ENCODE data around the gene COL7A1. TPM values are rescaled to one million over a fixed set of nuclear protein-coding genes. Genes with fewer than 3 reads are reported as not detected.

The COL7A1 gene
- total and polyA plus RNA-seq, 2 donors (not counting 1 experiment from before 2014, with no cell fraction given), result 0.75 to 2.1 TPM

DNA sequence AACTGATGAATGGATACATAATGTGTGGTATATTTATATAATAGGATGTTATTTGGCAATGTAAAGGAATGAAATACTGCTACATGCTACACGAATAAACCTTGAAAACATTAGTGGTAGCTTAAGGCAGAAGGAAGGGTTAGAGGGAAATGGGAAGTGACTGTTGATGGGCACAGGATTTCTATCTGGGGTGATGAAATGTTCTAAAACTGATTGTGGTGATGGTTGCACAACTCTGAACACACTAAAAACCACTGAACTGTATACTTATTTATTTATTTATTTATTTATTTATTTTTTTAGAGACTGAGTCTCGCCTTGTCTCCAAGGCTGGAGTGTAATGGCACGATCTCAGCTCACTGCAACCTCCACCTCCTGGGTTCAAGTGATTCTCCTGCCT lies 66.4 kb downstream of the COL7A1 start:
- no peak overlapping the region for H3K4me3 ChIP-seq (ENCODE audit: control extremely low read depth in 1 of 5, extremely low read depth in 1 of 5, insufficient read depth in 1 of 5, low read depth in 2 of 5, low read length in 4 of 5)
- no peak overlapping the region for H3K4me3 Mint-ChIP-seq
- no peaks in the 10 kb centered on the region for H3K79me2 ChIP-seq (ENCODE audit: control insufficient read depth, insufficient read depth, low read length)
- DNase-seq (no peak), ATAC-seq (ENCODE audit: low read depth) (no peak)
- TF ChIP-seq, protein P1, sequence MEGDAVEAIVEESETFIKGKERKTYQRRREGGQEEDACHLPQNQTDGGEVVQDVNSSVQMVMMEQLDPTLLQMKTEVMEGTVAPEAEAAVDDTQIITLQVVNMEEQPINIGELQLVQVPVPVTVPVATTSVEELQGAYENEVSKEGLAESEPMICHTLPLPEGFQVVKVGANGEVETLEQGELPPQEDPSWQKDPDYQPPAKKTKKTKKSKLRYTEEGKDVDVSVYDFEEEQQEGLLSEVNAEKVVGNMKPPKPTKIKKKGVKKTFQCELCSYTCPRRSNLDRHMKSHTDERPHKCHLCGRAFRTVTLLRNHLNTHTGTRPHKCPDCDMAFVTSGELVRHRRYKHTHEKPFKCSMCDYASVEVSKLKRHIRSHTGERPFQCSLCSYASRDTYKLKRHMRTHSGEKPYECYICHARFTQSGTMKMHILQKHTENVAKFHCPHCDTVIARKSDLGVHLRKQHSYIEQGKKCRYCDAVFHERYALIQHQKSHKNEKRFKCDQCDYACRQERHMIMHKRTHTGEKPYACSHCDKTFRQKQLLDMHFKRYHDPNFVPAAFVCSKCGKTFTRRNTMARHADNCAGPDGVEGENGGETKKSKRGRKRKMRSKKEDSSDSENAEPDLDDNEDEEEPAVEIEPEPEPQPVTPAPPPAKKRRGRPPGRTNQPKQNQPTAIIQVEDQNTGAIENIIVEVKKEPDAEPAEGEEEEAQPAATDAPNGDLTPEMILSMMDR (IDR thresholded peaks at IDR 0.05), result no peak
- TF ChIP-seq EZH2 (IDR thresholded peaks at IDR 0.05; ENCODE audit: borderline replicate concordance, insufficient read depth, low read depth, low read length, poor library complexity, severe bottlenecking), result no peak
- H3K4me1 Mint-ChIP-seq, result no peaks in the 10 kb centered on the region
- H3K27me3 ChIP-seq (replicated peaks in 1 of 4; ENCODE audit: control extremely low read depth in 1 of 4, control insufficient read depth in 3 of 4, insufficient read depth in 4 of 4, low read length in 3 of 4), result no peaks in the 10 kb centered on the region
- intact Hi-C loops (cut with micrococcal nuclease), result no loop called here
- no peaks in the 10 kb centered on the region for H3K27me3 Mint-ChIP-seq
- no peak overlapping the region for H2AFZ ChIP-seq (ENCODE audit: insufficient read depth, low read depth, low read length, poor library complexity, severe bottlenecking)
- no peak overlapping the region for H3K4me2 ChIP-seq (replicated peaks; ENCODE audit: low read depth, low read length, poor library complexity, severe bottlenecking)
- H3K27ac ChIP-seq (ENCODE audit: low read length in 2 of 2), result no peak overlapping the region
- CTCF ChIA-PET, result interaction anchor here (2.3 kb wide), 1 partner anchor 128 kb away, joined by 7 read pairs; no protein-coding TSS in a partner anchor
- WGBS (ENCODE audit: insufficient coverage), result 100% methylated on average over 1 of the region's 3 CpGs
- H3K9ac ChIP-seq (ENCODE audit: low read length), result no peak overlapping the region
- no peaks in the 10 kb centered on the region for H3K36me3 ChIP-seq (replicated peaks in 1 of 2; ENCODE audit: control extremely low read depth in 1 of 2, control insufficient read depth in 1 of 2, extremely low read depth in 1 of 2, insufficient read depth in 2 of 2, low read length in 1 of 2)
- POLR2A ChIA-PET, result no interaction called here
- no peaks in the 10 kb centered on the region for H3K9me3 Mint-ChIP-seq (ENCODE audit: insufficient read depth)
- no peak overlapping the region for H3K27ac Mint-ChIP-seq
- H4K20me1 ChIP-seq (ENCODE audit: control insufficient read depth, insufficient read depth, low read length, poor library complexity, severe bottlenecking), result no peaks in the 10 kb centered on the region
- H3K9me3 ChIP-seq (ENCODE audit: control extremely low read depth in 1 of 3, control insufficient read depth in 2 of 3, insufficient read depth in 1 of 3, low read length in 2 of 3), result no peaks in the 10 kb centered on the region
- no peaks in the 10 kb centered on the region for H3K4me1 ChIP-seq (ENCODE audit: control insufficient read depth in 2 of 2, insufficient read depth in 2 of 2, low read length in 2 of 2)

- Mint-ChIP-seq H3K27ac (no peak overlapping the region), H3K4me1 (no peaks in the 10 kb centered on the region), H3K4me3 (no peak overlapping the region), H3K9me3 (ENCODE audit: insufficient read depth) (no peaks in the 10 kb centered on the region), H3K27me3 (no peaks in the 10 kb centered on the region)
- WGBS (ENCODE audit: insufficient coverage), result 86% methylated on average over 1 of the region's 9 CpGs
- no peaks in the 10 kb centered on the region for H3K9me3 ChIP-seq (ENCODE audit: control extremely low read depth in 1 of 3, control insufficient read depth in 2 of 3, insufficient read depth in 1 of 3, low read length in 2 of 3)
- H3K9ac ChIP-seq (ENCODE audit: low read length), result no peak overlapping the region
- H3K27ac ChIP-seq (ENCODE audit: low read length in 2 of 2), result no peak overlapping the region
- POLR2A ChIA-PET, result no interaction called here
- H3K79me2 ChIP-seq (ENCODE audit: control insufficient read depth, insufficient read depth, low read length), result no peaks in the 10 kb centered on the region
- H4K20me1 ChIP-seq (ENCODE audit: control insufficient read depth, insufficient read depth, low read length, poor library complexity, severe bottlenecking), result no peaks in the 10 kb centered on the region
- intact Hi-C loops (cut with micrococcal nuclease), result no loop called here
- CTCF ChIA-PET, result interaction anchor here (0.7 kb wide), 1 partner anchor 106 kb away, joined by 4 read pairs; no protein-coding TSS in a partner anchor
- TF ChIP-seq, protein P1 (IDR thresholded peaks at IDR 0.05), result no peak
- TF ChIP-seq EZH2 (IDR thresholded peaks at IDR 0.05; ENCODE audit: borderline replicate concordance, insufficient read depth, low read depth, low read length, poor library complexity, severe bottlenecking), result no peak
- H3K27me3 ChIP-seq (replicated peaks in 1 of 4; ENCODE audit: control extremely low read depth in 1 of 4, control insufficient read depth in 3 of 4, insufficient read depth in 4 of 4, low read length in 3 of 4), result no peaks in the 10 kb centered on the region
- no peak for ATAC-seq (ENCODE audit: low read depth)
- DNase-seq, result no peak
- H3K4me3 ChIP-seq (ENCODE audit: control extremely low read depth in 1 of 5, extremely low read depth in 1 of 5, insufficient read depth in 1 of 5, low read depth in 2 of 5, low read length in 4 of 5), result no peak overlapping the region
- H2AFZ ChIP-seq (ENCODE audit: insufficient read depth, low read depth, low read length, poor library complexity, severe bottlenecking), result no peak overlapping the region
- H3K4me2 ChIP-seq (replicated peaks; ENCODE audit: low read depth, low read length, poor library complexity, severe bottlenecking), result no peak overlapping the region
- no peaks in the 10 kb centered on the region for H3K4me1 ChIP-seq (ENCODE audit: control insufficient read depth in 2 of 2, insufficient read depth in 2 of 2, low read length in 2 of 2)
- H3K36me3 ChIP-seq (replicated peaks in 1 of 2; ENCODE audit: control extremely low read depth in 1 of 2, control insufficient read depth in 1 of 2, extremely low read depth in 1 of 2, insufficient read depth in 2 of 2, low read length in 1 of 2), result no peaks in the 10 kb centered on the region
Measured at GRCh38 chr3:48528048-48528447, 67.1 kb downstream of the COL7A1 start.

Data from B cell (primary cell).